Colonic mucosa (tissue), 4 donors: ENCODE measurements around the gene PTPRU. TPM values are rescaled to one million over a fixed set of nuclear protein-coding genes. Genes with fewer than 3 reads are reported as not detected.
"Not testable (repeated sequence)": the region's sequence is repeated elsewhere in the genome, so short reads cannot be mapped to it uniquely, and the experiment has no call there.

Experiments
- DNase-seq: peaks from one replicate; pipeline ENCODE4 v3.0.0-alpha.2; 2020
- H3K27ac ChIP-seq: fragments of 200-600 bp; one replicate; pipeline ENCODE4 v1.8.0; 2021
- H3K27me3 ChIP-seq: fragments of 200-600 bp; one replicate; pipeline ENCODE4 v1.8.0; 2021
- H3K36me3 ChIP-seq: fragments of 200-600 bp; one replicate; pipeline ENCODE4 v1.8.0; 2021
- H3K4me1 ChIP-seq: fragments of 200-600 bp; one replicate; pipeline ENCODE4 v1.8.0; 2021; ENCODE audit warnings: mild to moderate bottlenecking
- H3K4me3 ChIP-seq: fragments of 200-600 bp; one replicate; pipeline ENCODE4 v1.8.0; 2021
- H3K9ac ChIP-seq, 2 donors: one replicate each; pipeline ENCODE4 v1.7.0; 2013; ENCODE audit warnings: control low read depth in 2 of 2, low read depth in 2 of 2, low read length in 2 of 2
- H3K9me3 ChIP-seq: fragments of 200-600 bp; one replicate; pipeline ENCODE4 v1.8.0; 2021
- CTCF ChIP-seq: fragments of 200-600 bp; IDR thresholded peaks from one replicate; pipeline ENCODE4 v1.8.0; 2022; ENCODE audit warnings: antibody characterized with exemption, mild to moderate bottlenecking
- intact Hi-C: fragments of 100-400 bp; cut with DNase I; formaldehyde crosslinking; loops from one replicate; pipeline ENCODE4 v1.14.1; 2022
- total RNA-seq, 2 donors: library from RNA; stranded (reverse); fragmentation: NEBNext Ultra II Directional in 1 of 2; extraction: Animal tissue kit (Norgen Biotek cat#: 25700) in 1 of 2; gene quantifications; one replicate each; pipeline ENCODE4 v1.2.1, GENCODE V29; 2021
- donor health status: healthy.
- donor health status: DM: no; HTN: no; CAD: no.
- donor health status: DM: no; HTN: no; CAD: no.

The PTPRU gene
- total RNA-seq, 2 donors from 2014 or later, result 2.3 to 4.8 TPM

GRCh38 chr1:29211086-29212030 is 25.0 kb upstream of the PTPRU start:
- TF ChIP-seq CTCF, result no peak
- no peak overlapping the region for H3K9ac ChIP-seq
- intact Hi-C loops, result no loop called here
- H3K36me3 ChIP-seq, result no peaks in the 10 kb centered on the region
- H3K4me1 ChIP-seq, result no peaks in the 10 kb centered on the region
- H3K4me3 ChIP-seq, result no peak overlapping the region
- H3K27ac ChIP-seq, result no peak overlapping the region
- no peak for DNase-seq
- H3K9me3 ChIP-seq, result no peaks in the 10 kb centered on the region
- H3K27me3 ChIP-seq, result no peaks in the 10 kb centered on the region

- DNase-seq, result no peak
- no peak for TF ChIP-seq CTCF
- Histone ChIP-seq H3K9ac (no peak overlapping the region), H3K9me3 (no peaks in the 10 kb centered on the region), H3K27me3 (no peaks in the 10 kb centered on the region), H3K36me3 (no peaks in the 10 kb centered on the region), H3K4me3 (no peak overlapping the region), H3K4me1 (no peaks in the 10 kb centered on the region), H3K27ac (no peak overlapping the region)
- intact Hi-C loops, result no loop called here
Measured at GRCh38 chr1:29213055-29213454, 23.3 kb upstream of the PTPRU start.

GRCh38 chr1:29217633-29218032 is 18.7 kb upstream of the PTPRU start:
- H3K9ac ChIP-seq, result no peak overlapping the region
- TF ChIP-seq CTCF, result no peak
- no peaks in the 10 kb centered on the region for H3K4me1 ChIP-seq
- DNase-seq, result no peak
- no peaks in the 10 kb centered on the region for H3K36me3 ChIP-seq
- no peak overlapping the region for H3K4me3 ChIP-seq
- intact Hi-C loops, result no loop called here
- no peak overlapping the region for H3K27ac ChIP-seq
- H3K9me3 ChIP-seq, result no peaks in the 10 kb centered on the region
- H3K27me3 ChIP-seq, result no peaks in the 10 kb centered on the region

GRCh38 chr1:29218223-29218622 is 18.1 kb upstream of the PTPRU start:
- no peak overlapping the region for H3K27ac ChIP-seq
- no peak overlapping the region for H3K4me3 ChIP-seq
- H3K9me3 ChIP-seq, result no peaks in the 10 kb centered on the region
- no peaks in the 10 kb centered on the region for H3K36me3 ChIP-seq
- no peak for TF ChIP-seq CTCF
- no peaks in the 10 kb centered on the region for H3K27me3 ChIP-seq
- H3K9ac ChIP-seq, result no peak overlapping the region
- no peaks in the 10 kb centered on the region for H3K4me1 ChIP-seq
- no peak for DNase-seq
- intact Hi-C loops, result no loop called here

- Histone ChIP-seq H3K9ac (no peak overlapping the region), H3K27ac (no peak overlapping the region), H3K36me3 (no peaks in the 10 kb centered on the region), H3K4me1 (no peaks in the 10 kb centered on the region), H3K4me3 (no peak overlapping the region), H3K27me3 (no peaks in the 10 kb centered on the region), H3K9me3 (no peaks in the 10 kb centered on the region)
- no peak for DNase-seq
- intact Hi-C loops, result no loop called here
- TF ChIP-seq CTCF, result no peak
Measured at GRCh38 chr1:29221296-29221695, 15.0 kb upstream of the PTPRU start.

GRCh38 chr1:29222260-29222659 is 14.1 kb upstream of the PTPRU start:
- H3K9me3 ChIP-seq, H3K27ac ChIP-seq, H3K36me3 ChIP-seq, H3K4me1 ChIP-seq, H3K4me3 ChIP-seq, intact Hi-C loops, H3K27me3 ChIP-seq, DNase-seq, H3K9ac ChIP-seq: not testable (repeated sequence)
